Measurements from ENCODE around the gene MACROD2. TPM values are rescaled to one million over a fixed set of nuclear protein-coding genes. Genes with fewer than 3 reads are reported as not detected.
A peak's percentile ranks its signal among the peaks of the same experiment; 100 is the strongest.

MACROD2 gene
- polyA plus RNA-seq, 1 donor (not counting 4 experiments of a cell fraction or from before 2014, with no cell fraction given): 0.71 TPM

GRCh38 chr20:14773486-14773885, 778.2 kb downstream of the MACROD2 start:
- H3K9me1 ChIP-seq (ENCODE audit: control insufficient read depth, extremely low read depth, insufficient read depth, low read length): no peaks in the 10 kb centered on the region
- no peaks in the 10 kb centered on the region for H3K27me3 ChIP-seq (ENCODE audit: control insufficient read depth, extremely low read depth, insufficient read depth, low read length)
- DNase-seq (ENCODE audit: low read depth, low spot score) (no peak), FAIRE-seq (no peak)
- no peak overlapping the region for H3K4me2 ChIP-seq (ENCODE audit: control insufficient read depth, extremely low read depth, insufficient read depth, low read depth, low read length)
- TF ChIP-seq EZH2 (IDR thresholded peaks at IDR 0.05; ENCODE audit: low read length) (no peak), CTCF (optimal IDR thresholded peaks at IDR 0.05 in 1 of 3, IDR thresholded peaks at IDR 0.05 in 1 of 3, conservative IDR thresholded peaks at IDR 0.05 in 1 of 3; ENCODE audit: extremely low read depth in 1 of 3, insufficient read depth in 2 of 3, low read length in 3 of 3) (no peak)
- H3K36me3 ChIP-seq (ENCODE audit: control insufficient read depth in 2 of 2, extremely low read depth in 1 of 2, insufficient read depth in 2 of 2, low read length in 2 of 2): no peaks in the 10 kb centered on the region
- no peak overlapping the region for H2AFZ ChIP-seq (ENCODE audit: control insufficient read depth, low read length)
- no peaks in the 10 kb centered on the region for H3K9me3 ChIP-seq (ENCODE audit: control insufficient read depth, low read depth, low read length)
- no peak overlapping the region for H3K4me3 ChIP-seq (ENCODE audit: control insufficient read depth in 2 of 3, extremely low read depth in 1 of 3, insufficient read depth in 2 of 3, low read depth in 1 of 3, low read length in 3 of 3)
- no peak overlapping the region for H3K9ac ChIP-seq (ENCODE audit: control insufficient read depth, extremely low read depth, insufficient read depth, low read length)
- dilution Hi-C loops (cut with MboI; ENCODE audit: extremely low pct_ligation_motif_present, low sequenced_read_pairs): no loop called here
- H3K4me1 ChIP-seq (ENCODE audit: control insufficient read depth, extremely low read depth, insufficient read depth, low read length): peaks cover 17% of the 10 kb centered on the region
- no peaks in the 10 kb centered on the region for H3K79me2 ChIP-seq (ENCODE audit: control insufficient read depth, insufficient read depth, low read length)
- H4K20me1 ChIP-seq (ENCODE audit: control insufficient read depth, extremely low read depth, insufficient read depth, low read length): no peaks in the 10 kb centered on the region
- no peak overlapping the region for H3K27ac ChIP-seq (ENCODE audit: control insufficient read depth, insufficient read depth, low read length)

GRCh38 chr20:14775778-14776177, 780.5 kb downstream of the MACROD2 start:
- H3K4me3 ChIP-seq (ENCODE audit: control insufficient read depth in 2 of 3, extremely low read depth in 1 of 3, insufficient read depth in 2 of 3, low read depth in 1 of 3, low read length in 3 of 3): no peak overlapping the region
- no peak for TF ChIP-seq EZH2 (IDR thresholded peaks at IDR 0.05; ENCODE audit: low read length)
- no peak for TF ChIP-seq CTCF (optimal IDR thresholded peaks at IDR 0.05 in 1 of 3, IDR thresholded peaks at IDR 0.05 in 1 of 3, conservative IDR thresholded peaks at IDR 0.05 in 1 of 3; ENCODE audit: extremely low read depth in 1 of 3, insufficient read depth in 2 of 3, low read length in 3 of 3)
- no peak overlapping the region for H2AFZ ChIP-seq (ENCODE audit: control insufficient read depth, low read length)
- H3K9me3 ChIP-seq (ENCODE audit: control insufficient read depth, low read depth, low read length): no peaks in the 10 kb centered on the region
- H3K4me1 ChIP-seq (ENCODE audit: control insufficient read depth, extremely low read depth, insufficient read depth, low read length): peaks cover 17% of the 10 kb centered on the region
- peak overlapping the region; percentile 10 for H3K4me2 ChIP-seq (ENCODE audit: control insufficient read depth, extremely low read depth, insufficient read depth, low read depth, low read length)
- H3K36me3 ChIP-seq (ENCODE audit: control insufficient read depth in 2 of 2, extremely low read depth in 1 of 2, insufficient read depth in 2 of 2, low read length in 2 of 2): no peaks in the 10 kb centered on the region
- peak; percentile 7 for DNase-seq (ENCODE audit: low read depth, low spot score)
- no peaks in the 10 kb centered on the region for H3K27me3 ChIP-seq (ENCODE audit: control insufficient read depth, extremely low read depth, insufficient read depth, low read length)
- H3K9ac ChIP-seq (ENCODE audit: control insufficient read depth, extremely low read depth, insufficient read depth, low read length): no peak overlapping the region
- no peaks in the 10 kb centered on the region for H4K20me1 ChIP-seq (ENCODE audit: control insufficient read depth, extremely low read depth, insufficient read depth, low read length)
- H3K27ac ChIP-seq (ENCODE audit: control insufficient read depth, insufficient read depth, low read length): no peak overlapping the region
- H3K9me1 ChIP-seq (ENCODE audit: control insufficient read depth, extremely low read depth, insufficient read depth, low read length): no peaks in the 10 kb centered on the region
- peak; percentile 87 for FAIRE-seq
- no peaks in the 10 kb centered on the region for H3K79me2 ChIP-seq (ENCODE audit: control insufficient read depth, insufficient read depth, low read length)
- dilution Hi-C loops (cut with MboI; ENCODE audit: extremely low pct_ligation_motif_present, low sequenced_read_pairs): no loop called here
